KMS-11 (cell line): Measurements from ENCODE around the gene TMEM250.
"Not testable (repeated sequence)": the region's sequence is repeated elsewhere in the genome, so short reads cannot be mapped to it uniquely, and the experiment has no call there.

Experiments used
- H2AFZ ChIP-seq: fragments of 200-600 bp; sonication (generic); 2 replicates; pipeline ENCODE4 v1.6.1; 2016; ENCODE audit warnings: antibody characterized with exemption, mixed run types, low read depth
- H3K27ac ChIP-seq: fragments of 200-600 bp; sonication (generic); 2 replicates; pipeline ENCODE4 v1.6.1; 2016; ENCODE audit warnings: mild to moderate bottlenecking, mixed run types
- H3K27me3 ChIP-seq: fragments of 200-600 bp; sonication (generic); 2 replicates; pipeline ENCODE4 v1.6.1; 2017; ENCODE audit warnings: mild to moderate bottlenecking, low read depth, mixed run types, moderate library complexity; ENCODE audit not compliant: insufficient read depth
- H3K36me3 ChIP-seq: fragments of 200-600 bp; sonication (generic); 2 replicates; pipeline ENCODE4 v1.6.1; 2017; ENCODE audit warnings: mild to moderate bottlenecking, mixed run types; ENCODE audit not compliant: insufficient read depth
- H3K4me1 ChIP-seq: fragments of 200-600 bp; sonication (generic); 2 replicates; pipeline ENCODE4 v1.6.1; 2016; ENCODE audit warnings: mild to moderate bottlenecking, low read depth, mixed run types; ENCODE audit not compliant: poor library complexity, severe bottlenecking
- H3K4me2 ChIP-seq: fragments of 200-600 bp; sonication (generic); 2 replicates; pipeline ENCODE4 v1.7.0; 2016; ENCODE audit warnings: mild to moderate bottlenecking, mixed run types
- H3K4me3 ChIP-seq: fragments of 200-600 bp; sonication (generic); IDR thresholded peaks from 2 replicates; pipeline ENCODE4 v1.6.1; 2017; ENCODE audit warnings: low read depth, low read length, mixed read lengths; ENCODE audit not compliant: insufficient read depth
- H3K79me2 ChIP-seq: fragments of 200-600 bp; sonication (generic); 2 replicates; pipeline ENCODE4 v1.6.1; 2016; ENCODE audit warnings: low read depth, mixed run types; ENCODE audit not compliant: insufficient read depth
- H3K9ac ChIP-seq: fragments of 200-600 bp; sonication (generic); 2 replicates; pipeline ENCODE4 v1.6.1; 2016; ENCODE audit warnings: mild to moderate bottlenecking, mixed run types
- H4K20me1 ChIP-seq: fragments of 200-600 bp; sonication (generic); 2 replicates; pipeline ENCODE4 v1.6.1; 2016; ENCODE audit warnings: mild to moderate bottlenecking, mixed run types; ENCODE audit not compliant: insufficient read depth
- CTCF ChIP-seq: fragments of 200-600 bp; sonication (generic); conservative IDR thresholded peaks from 2 replicates; pipeline ENCODE4 v1.6.1; 2017; ENCODE audit warnings: low read depth, mild to moderate bottlenecking, antibody characterized with exemption, low read length, moderate library complexity, mixed read lengths

The TMEM250 gene

GRCh38 chr9:136151848-136152542 is 33.3 kb upstream of the TMEM250 start:
- peaks cover 73% of the 10 kb centered on the region for H3K27me3 ChIP-seq
- H3K9ac ChIP-seq: no peak overlapping the region
- no peak overlapping the region for H2AFZ ChIP-seq
- no peaks in the 10 kb centered on the region for H4K20me1 ChIP-seq
- no peak for TF ChIP-seq CTCF
- no peaks in the 10 kb centered on the region for H3K36me3 ChIP-seq
- no peak overlapping the region for H3K4me2 ChIP-seq
- no peak overlapping the region for H3K4me3 ChIP-seq
- H3K79me2 ChIP-seq: no peaks in the 10 kb centered on the region
- no peak overlapping the region for H3K27ac ChIP-seq
- no peaks in the 10 kb centered on the region for H3K4me1 ChIP-seq

GRCh38 chr9:136151214-136151804 is 32.6 kb upstream of the TMEM250 start:
- H4K20me1 ChIP-seq: no peaks in the 10 kb centered on the region
- no peak overlapping the region for H3K9ac ChIP-seq
- peaks cover 73% of the 10 kb centered on the region for H3K27me3 ChIP-seq
- no peak overlapping the region for H3K4me3 ChIP-seq
- no peak overlapping the region for H3K4me2 ChIP-seq
- no peak overlapping the region for H2AFZ ChIP-seq
- H3K36me3 ChIP-seq: no peaks in the 10 kb centered on the region
- no peaks in the 10 kb centered on the region for H3K4me1 ChIP-seq
- H3K79me2 ChIP-seq: no peaks in the 10 kb centered on the region
- TF ChIP-seq CTCF: no peak
- H3K27ac ChIP-seq: no peak overlapping the region

GRCh38 chr9:136150664-136151213 is 32.1 kb upstream of the TMEM250 start:
- H3K4me3 ChIP-seq, H4K20me1 ChIP-seq, H3K79me2 ChIP-seq, H3K9ac ChIP-seq, H3K36me3 ChIP-seq, H2AFZ ChIP-seq, H3K4me2 ChIP-seq, H3K4me1 ChIP-seq, H3K27ac ChIP-seq: not testable (repeated sequence)
- peaks cover 73% of the 10 kb centered on the region for H3K27me3 ChIP-seq

DNA sequence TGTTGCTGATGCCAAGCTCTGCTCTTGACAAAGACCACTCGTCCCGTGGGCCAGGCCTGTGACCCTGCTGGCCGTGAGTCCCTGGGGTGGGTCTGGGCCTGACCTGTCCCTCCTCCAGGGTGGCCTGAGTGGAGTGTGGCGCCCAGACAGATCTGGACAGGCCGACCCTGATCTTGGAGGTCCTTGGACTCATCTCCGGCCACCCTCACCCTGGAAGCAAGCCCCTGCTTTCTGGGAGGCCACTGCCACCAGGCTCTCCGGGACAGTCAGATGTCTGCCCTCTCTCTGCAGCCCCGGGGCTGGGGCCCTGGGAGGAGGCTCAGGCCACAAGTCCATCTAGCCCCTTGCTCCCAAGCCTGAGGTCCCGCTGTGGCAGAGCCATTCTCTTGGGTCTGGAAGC is 31.2 kb upstream of the TMEM250 start:
- H3K27me3 ChIP-seq: peaks cover 71% of the 10 kb centered on the region
- TF ChIP-seq CTCF: no peak
- H3K79me2 ChIP-seq: no peaks in the 10 kb centered on the region
- no peaks in the 10 kb centered on the region for H3K4me1 ChIP-seq
- H2AFZ ChIP-seq: no peak overlapping the region
- H3K4me2 ChIP-seq: no peak overlapping the region
- H4K20me1 ChIP-seq: no peaks in the 10 kb centered on the region
- no peak overlapping the region for H3K27ac ChIP-seq
- no peak overlapping the region for H3K9ac ChIP-seq
- no peaks in the 10 kb centered on the region for H3K36me3 ChIP-seq
- no peak overlapping the region for H3K4me3 ChIP-seq

DNA sequence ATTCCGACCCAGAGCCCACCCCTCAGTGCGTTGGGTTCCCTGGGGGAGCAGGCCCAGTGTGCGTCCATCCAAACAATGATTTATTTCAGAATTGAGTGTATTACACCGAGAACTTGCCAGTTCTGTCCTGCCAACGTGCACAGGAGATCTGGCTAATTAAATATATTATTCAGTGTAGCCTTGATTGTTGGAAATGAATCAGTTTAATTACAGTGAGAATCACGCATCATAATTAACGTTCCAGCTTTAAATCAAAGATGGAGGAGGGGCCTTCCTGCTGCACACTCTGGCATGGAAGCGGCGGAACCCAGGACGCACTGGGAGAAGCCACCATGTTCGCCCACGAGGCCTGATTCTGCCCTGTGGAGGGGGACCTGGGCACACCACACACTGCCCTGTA is 30.7 kb upstream of the TMEM250 start:
- Histone ChIP-seq H3K27ac (no peak overlapping the region), H4K20me1 (no peaks in the 10 kb centered on the region), H3K9ac (no peak overlapping the region), H3K4me1 (no peaks in the 10 kb centered on the region), H3K79me2 (no peaks in the 10 kb centered on the region), H3K27me3 (peaks cover 71% of the 10 kb centered on the region), H2AFZ (no peak overlapping the region), H3K36me3 (no peaks in the 10 kb centered on the region), H3K4me3 (no peak overlapping the region), H3K4me2 (no peak overlapping the region)
- no peak for TF ChIP-seq CTCF
